GM21576 (cell line): ENCODE data around the gene PRKCH.
"Not testable (repeated sequence)": the region's sequence is repeated elsewhere in the genome, so short reads cannot be mapped to it uniquely, and the experiment has no call there.

ENCODE experiments used
- ATAC-seq: cut with Tn5 transposase; IDR thresholded peaks from one replicate; pipeline ENCODE4 v1.9.1; 2021; ENCODE audit warnings: mild to moderate bottlenecking, moderate library complexity; ENCODE audit not compliant: unreplicated experiment

The PRKCH gene

DNA sequence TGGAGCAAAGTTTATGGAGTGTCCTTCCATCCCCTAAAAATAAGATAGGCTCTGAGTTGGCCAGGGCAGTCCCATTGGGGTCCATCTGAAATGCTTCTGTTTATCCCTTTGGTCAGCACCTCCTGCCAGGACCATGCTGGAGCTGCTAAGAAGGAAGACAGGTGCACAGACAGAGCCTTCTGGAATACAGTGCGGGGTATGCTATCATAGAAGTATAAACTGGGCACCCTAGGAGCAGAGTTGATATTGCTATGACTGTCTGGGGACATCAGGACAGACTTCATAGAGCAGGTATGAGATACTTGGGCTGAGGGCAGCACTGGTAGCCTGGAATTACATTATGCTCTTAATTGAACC lies 203.5 kb downstream of the PRKCH start:
- no peak for ATAC-seq

DNA sequence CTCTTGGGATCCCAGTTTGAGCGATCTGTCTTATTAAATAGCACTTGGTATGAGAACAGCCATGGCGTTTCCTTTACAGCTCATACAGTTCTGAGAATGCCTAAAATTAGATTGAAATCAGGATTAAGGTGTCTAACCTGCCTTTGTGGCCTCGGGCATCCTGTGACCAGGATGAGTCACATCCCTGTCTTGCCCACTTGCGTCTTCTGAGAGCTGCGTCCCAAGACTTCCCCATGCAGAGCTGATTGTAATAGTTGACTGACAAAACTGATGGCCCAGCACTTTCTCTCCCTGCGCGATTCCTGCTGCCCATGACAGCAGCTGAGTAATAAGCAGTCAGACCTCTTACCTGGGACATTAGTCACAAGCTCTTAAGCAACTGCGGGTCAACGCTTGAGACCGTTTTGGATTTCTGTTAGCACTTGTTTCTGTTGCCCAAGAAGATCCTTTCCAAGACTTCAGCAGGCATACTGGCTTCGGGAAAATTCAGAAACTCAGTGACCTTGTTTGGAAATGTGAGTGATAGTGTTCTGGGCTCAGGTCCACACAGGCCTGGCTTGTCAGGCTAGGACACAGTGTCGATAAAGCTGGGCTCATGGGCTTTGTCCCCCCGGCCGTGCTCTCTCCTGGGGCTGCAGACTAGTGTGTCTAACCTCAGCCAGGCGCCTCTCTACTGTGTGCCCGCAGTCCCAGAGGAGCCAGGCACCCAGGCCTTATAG lies 204.1 kb downstream of the PRKCH start:
- ATAC-seq: peak; percentile 63

DNA sequence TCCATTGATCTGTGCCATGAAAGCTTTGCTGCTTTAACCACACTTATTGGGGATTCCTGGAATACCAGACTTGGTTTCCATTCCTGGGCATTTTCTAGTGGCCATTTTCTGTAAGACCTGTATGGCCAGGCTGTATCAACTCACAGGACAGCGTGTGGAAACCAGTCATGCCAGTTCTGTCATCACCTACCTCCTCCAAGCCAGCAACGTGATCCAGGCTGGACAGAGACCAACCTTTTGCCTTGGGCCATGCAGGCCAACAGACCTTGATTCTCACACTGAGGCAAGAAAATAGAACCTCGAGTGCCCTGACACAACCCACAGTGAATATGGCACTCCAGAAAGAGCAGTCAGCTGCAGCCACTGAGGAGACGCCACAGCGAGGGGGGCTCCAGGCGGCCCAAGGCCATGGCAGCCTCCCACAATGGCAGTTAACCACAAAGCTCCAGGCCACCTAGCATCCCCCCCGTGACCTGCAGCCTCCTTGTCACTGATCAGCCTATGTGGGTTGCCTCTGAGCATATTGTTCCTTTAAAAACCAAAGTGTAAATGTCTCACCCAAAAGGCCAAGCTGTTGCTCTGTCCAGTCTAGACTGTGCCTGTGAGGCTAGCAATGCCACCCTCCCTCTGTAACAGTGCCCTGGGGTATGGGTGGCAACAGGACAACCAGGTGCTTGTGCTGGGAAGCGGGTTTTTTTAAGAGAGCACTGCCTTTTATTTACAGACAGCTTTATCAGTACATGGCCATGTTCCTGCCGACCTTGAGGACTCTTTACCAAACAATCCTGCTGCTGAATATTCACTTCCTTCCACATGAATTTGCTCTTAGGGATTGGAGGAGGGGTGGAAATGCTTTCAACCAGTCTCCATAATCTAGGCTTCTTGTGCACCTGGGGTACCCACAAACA lies 205.3 kb downstream of the PRKCH start:
- ATAC-seq: no peak

DNA sequence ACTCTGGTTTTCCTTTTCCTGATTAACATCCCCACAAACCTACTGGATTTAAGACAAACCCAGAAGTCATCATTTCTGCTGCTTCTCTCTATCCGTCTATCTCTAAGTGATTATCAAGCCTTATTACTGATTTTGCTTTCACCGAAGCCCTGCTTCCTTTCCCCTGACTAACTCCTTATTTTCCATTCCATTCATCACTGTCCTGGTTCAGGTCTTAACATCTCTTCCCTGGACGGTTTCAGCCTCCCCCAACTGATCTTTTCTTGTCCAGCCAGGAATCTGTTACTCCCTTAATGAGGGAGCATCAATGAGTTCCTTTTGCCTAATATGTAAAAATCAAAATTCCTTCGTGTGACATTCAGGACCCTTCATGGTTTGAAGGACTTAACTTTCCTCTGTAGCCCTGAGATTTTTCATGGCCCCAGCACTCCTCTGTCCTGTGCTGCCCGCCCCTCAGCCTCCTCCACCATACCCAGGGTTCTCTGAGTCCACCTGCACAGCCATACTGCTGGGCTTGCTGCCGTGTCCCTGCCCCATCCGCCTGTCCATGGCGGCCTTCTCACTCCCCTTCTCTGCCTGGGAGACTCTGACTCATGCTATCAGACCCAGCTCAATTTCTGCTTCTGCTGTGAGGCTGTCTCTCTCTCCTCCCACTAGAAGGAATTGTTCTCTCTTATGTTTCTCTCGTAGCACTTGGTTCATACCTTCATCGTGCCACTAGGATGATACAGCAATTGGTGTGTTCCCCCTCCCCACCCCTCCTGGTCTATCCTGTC lies 206.1 kb downstream of the PRKCH start:
- no peak for ATAC-seq

DNA sequence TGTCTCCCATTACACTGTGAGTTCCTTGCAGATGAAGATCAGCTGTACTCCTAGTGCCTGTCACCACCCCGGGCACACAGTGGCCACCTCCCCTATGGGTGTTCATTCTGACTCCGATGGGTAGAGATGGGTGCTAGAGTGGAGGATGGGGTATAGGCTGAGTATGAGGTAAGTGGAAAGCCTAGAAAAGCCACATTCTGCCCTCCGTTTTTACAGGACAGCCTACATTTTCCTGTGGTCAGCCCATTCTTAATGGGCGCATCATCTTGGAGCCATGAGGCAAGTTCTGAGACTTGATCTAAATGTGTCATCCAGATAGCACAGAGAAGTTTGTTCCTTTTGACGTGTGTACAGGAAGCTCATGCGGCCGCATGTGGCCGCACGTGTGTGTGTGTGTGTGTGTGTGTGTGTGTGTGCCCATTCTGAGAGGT lies 207.2 kb downstream of the PRKCH start:
- no peak for ATAC-seq

DNA sequence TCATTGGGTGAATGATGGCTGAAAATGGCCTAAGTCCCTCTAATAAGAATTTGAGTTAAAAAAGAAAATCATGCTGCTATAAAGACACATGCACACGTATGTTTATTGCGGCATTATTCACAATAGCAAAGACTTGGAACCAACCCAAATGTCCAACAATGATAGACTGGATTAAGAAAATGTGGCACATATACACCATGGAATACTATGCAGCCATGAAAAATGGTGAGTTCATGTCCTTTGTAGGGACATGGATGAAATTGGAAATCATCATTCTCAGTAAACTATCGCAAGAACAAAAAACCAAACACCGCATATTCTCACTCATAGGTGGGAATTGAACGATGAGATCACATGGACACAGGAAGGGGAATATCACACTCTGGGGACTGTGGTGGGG lies 208.0 kb downstream of the PRKCH start:
- not testable (repeated sequence) for ATAC-seq

DNA sequence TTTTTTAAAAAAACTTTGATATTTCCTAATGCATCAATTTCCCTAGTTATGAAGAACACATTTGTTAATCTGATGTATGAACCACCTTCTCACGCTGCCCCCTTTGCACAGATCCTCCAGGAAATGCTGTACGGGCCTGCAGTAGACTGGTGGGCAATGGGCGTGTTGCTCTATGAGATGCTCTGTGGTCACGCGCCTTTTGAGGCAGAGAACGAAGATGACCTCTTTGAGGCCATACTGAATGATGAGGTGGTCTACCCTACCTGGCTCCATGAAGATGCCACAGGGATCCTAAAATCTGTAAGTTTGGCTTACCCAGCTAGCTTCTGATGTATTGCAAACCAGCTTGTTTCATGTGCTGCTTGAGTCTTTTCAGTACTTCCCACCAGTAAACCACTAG lies 208.9 kb downstream of the PRKCH start:
- no peak for ATAC-seq

DNA sequence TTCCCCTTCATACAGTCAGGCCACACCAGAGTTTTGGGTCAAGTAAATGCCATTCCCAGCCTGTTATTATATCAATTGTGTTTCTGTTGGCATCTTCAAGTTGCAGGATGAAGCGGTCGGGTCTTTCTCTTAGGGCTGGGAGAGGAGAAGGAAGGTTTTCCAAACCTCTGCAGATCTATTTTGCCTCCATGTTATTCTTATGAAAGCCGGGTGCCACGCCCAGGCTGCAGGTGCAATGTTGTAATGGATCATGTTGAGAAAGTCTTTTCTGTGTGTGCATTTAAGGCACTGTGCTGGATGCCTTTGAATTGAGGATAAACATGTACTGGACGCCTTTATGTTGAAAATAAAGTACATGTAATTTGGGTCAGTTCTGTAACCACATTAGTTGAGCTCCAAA lies 209.5 kb downstream of the PRKCH start:
- no peak for ATAC-seq

DNA sequence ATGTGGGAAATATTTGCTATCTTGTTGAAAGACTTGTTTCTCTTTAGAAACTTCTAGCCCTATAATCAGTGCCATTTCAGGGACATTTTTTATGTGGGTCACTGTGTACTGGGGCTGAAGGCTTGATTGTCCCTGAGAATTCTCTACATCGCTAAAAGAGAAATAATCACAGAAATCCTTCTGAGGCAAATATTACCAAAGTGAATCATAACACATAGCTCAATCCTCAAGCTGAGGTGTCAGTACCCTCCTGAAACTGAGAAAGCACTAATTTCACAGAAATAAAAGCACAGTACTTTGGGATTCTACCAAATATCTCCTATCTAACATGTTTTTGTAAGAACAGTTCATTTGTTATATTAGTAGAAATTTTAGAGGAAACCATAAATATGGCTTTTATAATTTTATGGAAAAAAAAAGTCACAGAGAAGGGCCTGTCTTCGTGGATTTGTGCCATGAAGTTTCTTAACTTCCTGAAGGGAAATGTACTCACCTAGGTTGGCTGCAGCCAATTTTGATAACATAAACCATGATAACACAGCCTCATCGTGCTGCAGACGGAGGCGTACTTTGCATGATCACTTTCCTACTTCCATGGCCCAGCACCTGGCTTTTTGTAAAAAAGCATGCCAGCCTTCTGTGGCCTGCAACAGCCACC lies 210.2 kb downstream of the PRKCH start:
- ATAC-seq: no peak

DNA sequence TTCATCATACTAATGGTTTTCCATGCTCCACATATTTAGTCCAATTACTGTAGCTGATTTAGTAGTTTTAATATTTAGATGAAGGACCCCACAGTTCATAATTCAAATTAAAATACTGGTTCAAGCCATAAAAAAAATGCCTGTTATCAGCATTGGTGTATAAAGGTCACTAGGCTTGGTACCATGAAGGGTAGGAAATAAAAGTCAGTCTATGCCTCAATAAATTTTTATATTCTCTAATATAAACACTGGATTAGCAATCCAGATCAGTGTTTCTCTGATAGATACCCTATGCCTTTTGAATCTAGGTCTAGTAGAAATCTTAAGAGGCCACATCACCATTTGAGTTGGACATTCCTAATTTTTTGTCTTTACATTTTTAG lies 210.7 kb downstream of the PRKCH start:
- no peak for ATAC-seq

DNA sequence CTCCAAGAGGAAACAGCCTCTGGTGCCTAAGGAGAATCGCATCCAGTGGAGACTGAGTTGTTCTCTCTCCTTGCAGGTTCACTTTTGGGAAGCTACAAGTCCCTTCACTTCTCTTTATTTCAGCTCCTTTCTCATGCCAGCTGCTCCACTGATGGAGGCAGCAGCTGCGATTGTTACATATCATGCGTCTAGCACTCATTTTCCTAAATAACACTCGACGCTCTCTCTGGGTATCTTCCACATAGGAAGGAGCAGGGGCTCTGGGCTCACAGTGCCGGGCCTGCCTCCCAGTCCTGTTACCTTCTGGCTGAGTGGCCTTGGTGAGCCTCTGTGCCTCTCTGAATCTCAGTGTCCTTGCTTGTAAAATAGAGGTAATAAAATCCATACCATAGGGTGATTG lies 211.4 kb downstream of the PRKCH start:
- ATAC-seq: no peak

DNA sequence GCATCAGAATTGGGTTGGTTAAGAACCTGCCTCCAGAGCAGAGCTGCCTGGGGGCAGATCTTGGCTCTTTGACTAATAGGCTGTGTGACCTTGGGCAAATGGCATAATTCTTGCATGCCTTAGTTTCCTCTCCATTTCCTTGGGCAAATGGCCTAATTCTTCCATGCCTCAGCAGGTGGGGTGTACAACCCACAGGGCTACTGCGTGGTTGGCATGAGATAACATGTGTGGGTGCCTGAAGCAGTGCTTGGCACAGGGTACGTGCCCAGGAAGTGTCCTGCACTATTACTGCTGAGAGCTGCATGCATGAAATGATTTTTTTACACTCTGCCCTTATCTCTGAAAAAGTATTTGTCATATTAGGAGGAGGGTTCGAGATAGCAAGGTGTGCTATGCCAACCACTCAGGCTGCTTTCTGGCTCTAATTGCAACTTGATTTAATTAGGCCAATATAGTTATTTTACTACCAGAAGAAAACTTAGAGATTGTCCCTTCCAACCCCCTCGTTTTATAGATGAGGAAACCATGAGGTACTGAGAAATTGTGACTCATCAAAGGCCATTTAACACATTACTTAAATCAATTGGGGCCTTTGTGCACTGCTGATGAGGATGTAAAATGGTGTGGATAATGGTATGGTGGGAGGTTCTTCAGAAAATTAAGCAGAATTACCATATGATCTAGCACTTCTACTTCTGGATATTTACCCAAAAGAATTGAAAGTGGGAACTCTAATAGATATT lies 212.3 kb downstream of the PRKCH start:
- ATAC-seq: no peak

DNA sequence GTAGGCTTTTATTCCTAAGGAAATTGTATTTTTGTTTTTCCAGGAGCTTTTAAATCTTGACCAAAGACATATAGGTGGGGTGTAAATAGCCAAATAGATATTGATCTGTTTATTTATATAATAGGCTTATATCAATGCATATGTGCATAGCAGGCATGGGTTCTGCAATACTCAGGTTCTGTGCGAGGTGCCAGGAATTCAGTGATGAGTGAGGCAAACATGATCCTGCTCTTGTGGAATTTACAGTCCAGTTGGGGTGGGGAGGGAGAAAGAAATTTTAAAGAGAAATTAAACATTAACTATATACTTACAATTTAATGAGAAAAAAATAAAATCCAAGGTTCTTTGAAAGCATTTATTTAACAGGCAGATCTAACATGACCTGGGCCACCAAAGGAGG lies 213.7 kb downstream of the PRKCH start:
- no peak for ATAC-seq

DNA sequence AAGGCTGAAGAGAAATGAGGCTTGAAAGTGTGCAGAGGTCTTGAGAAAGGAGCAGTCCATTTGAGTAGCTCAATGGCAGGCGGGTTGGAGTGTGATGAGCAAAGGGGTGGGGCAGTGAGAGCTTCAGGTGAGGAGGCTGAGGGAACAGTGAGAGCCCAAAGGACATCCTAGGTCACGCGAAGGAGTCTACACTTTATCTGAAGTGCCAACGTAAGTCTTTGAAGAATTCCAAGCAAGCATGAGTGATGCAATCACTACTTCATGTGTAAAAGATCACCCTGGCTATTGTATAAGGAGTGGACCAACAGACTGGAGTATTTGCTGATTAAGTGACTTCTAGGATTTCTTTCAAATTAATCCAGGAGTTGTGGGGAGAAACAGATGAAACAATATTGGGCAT lies 214.1 kb downstream of the PRKCH start:
- no peak for ATAC-seq

DNA sequence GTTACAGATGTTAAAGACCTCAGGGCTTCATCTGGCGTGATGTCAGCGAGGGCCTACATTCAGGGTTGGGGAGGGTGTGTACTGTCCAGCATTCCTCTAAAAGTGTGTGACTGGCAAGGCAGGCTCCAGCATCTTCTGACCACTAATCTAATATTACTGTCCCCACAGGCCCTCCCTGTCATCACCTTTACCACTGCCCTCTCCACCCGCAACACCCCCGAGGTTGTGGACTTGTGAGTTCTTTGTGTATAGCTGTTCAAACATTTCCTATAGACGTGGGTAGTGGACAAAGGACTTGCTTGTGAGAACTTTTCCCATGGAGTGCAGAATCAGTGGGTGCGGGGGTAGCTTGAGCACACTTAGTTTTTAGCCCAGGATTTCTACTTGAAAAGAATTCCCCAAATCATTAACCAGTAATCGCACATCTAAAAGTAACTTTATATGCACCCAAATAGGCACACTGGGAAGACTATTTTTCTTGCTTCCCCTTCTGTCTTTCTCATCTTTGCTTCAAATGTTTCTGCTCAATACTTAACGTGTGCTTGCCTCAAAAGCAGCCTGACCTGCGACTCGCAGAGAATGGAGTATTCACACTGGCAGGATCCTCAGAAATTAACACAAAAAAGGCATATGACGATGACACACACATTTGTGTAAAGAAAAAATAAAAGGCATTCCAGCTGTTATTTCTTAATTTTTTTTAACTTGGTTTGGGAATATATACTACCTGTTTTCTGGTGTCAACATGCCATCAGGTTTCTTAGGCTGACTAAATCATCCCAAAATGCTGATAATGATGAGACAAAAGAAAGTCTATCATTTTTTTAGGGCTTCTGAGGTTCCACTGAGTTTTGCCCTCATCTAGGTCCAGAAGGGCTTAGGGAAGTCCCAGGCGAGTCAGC lies 215.5 kb downstream of the PRKCH start:
- no peak for ATAC-seq

DNA sequence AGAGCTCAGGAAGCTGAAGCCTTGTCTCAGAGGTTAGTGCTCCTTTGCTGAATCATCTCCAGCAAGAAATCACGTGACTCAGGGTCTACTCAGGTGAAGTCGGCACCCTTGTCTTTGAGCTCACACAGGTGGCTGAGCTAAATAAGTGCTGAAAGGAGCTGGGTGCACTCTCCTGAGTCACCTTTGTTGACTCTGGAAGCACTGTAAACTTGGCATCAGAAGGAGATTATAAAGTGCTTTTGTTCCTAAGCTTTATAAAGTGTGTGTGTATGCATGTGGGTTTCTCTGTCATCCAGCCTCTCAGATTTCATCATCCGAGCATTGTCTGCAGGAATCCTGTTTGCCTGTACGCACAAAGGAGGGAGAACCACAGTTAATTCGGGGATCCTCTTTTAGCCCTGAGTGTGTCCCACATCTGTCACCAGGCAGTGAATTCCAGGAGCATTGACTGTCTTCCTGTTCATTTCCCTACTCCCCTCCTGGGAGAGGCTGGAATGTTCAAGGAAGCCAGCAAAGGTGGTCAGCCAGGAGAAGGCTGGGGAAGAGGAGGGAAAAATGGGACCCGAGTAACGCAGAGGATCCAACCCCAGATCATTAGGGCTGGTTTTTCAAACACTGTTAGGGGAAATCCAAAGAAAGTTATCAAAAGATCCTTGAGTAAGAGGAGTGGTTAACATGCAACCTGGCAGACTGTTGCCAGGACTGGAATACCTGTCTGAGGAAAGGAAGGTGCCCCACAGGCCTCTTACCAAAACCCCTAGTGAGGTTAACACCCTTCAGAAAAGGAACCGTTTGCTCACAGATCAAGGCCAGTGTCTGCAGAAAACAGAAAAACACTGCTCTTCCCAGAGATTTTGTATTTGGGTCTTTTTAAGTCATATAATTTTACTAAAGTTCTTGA lies 216.4 kb downstream of the PRKCH start:
- no peak for ATAC-seq

DNA sequence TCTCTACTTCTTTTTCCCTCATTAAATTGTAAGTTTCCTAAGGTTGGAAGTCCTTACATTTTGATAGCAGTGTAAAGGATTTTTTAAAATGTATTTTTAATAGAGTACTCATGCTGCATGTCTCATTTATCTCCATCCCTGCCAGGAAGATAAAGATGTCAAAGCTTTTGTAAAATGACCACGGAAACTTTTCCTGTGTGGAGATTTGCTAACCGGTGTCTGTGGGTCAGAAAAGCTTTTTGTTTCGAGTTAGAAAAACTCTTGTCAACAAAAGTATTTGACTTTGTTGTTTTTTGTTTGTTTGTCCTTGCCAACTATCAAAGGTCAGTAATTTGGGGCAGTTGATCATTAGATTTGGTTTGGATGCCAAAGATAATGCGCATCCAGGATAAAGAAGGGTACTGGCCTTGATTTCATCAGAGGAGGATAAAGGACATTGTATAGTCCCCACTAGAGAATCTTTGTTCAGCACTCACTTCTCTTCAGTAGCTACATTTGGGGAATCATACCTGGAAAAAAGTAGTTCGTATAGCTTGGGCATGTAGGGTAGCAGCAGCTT lies 217.2 kb downstream of the PRKCH start:
- ATAC-seq: no peak

DNA sequence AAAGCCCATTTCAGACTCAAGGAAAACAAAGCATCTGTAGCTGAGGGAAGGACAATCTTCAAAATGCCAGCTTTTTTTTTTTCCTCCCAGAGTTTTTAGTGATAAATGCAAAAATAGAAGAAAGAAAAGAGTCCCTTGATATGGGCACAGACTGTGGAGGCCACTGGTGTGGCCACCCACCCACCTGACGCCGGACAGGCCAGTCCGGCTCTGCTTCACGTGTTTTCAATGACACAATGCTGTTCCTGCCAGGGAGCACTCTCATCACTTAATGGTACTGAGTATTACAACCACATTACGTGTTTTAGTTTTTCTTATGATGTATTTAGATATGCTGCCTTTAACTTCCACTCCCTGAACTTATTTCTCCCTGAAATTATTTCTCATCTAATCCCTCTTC lies 218.3 kb downstream of the PRKCH start:
- no peak for ATAC-seq
